Measurements from ENCODE around the gene VPS16.

Gene VPS16

GRCh38 chr20:2840138-2840966 lies at the start of gene VPS16, which contains the start of gene PCED1A:
Gene VPS16, plus strand, starts transcription at chr20:2840745. Its CDS starts 30 bp downstream, at chr20:2840775.
Gene PCED1A, minus strand, starts transcription at chr20:2840655. Its CDS starts 743 bp downstream, at chr20:2839912.
- peak; percentile 95 for DNase-seq

- no peak for DNase-seq
These were observed 47.1 kb upstream of the VPS16 start for GRCh38 chr20:2793471-2793870.

- DNase-seq = peak; percentile 36
These were observed 46.3 kb upstream of the VPS16 start for GRCh38 chr20:2794202-2794748.

- no peak for DNase-seq
These were observed 45.6 kb upstream of the VPS16 start for GRCh38 chr20:2794866-2795447.

- no peak for DNase-seq
These were observed 45.1 kb upstream of the VPS16 start for GRCh38 chr20:2795451-2795850.

GRCh38 chr20:2796011-2796660 lies 44.4 kb upstream of the VPS16 start:
- no peak for DNase-seq

GRCh38 chr20:2797136-2797983 lies 43.2 kb upstream of the VPS16 start:
- no peak for DNase-seq

GRCh38 chr20:2798095-2798805 lies 42.3 kb upstream of the VPS16 start:
- DNase-seq = no peak

- no peak for DNase-seq
These were observed 41.7 kb upstream of the VPS16 start for GRCh38 chr20:2798814-2799213.

GRCh38 chr20:2799271-2799670 lies 41.3 kb upstream of the VPS16 start:
- no peak for DNase-seq

GRCh38 chr20:2799688-2800520 lies 40.6 kb upstream of the VPS16 start:
- DNase-seq = peak; percentile 86

GRCh38 chr20:2800521-2801285 lies 39.8 kb upstream of the VPS16 start, which contains the start of gene CPXM1:
Gene CPXM1, minus strand, starts transcription at chr20:2800627. Its CDS starts 55 bp downstream, at chr20:2800572.
- peak; percentile 85 for DNase-seq

GRCh38 chr20:2801286-2801728 lies 39.2 kb upstream of the VPS16 start:
- DNase-seq = no peak

- no peak for DNase-seq
These were observed 36.3 kb upstream of the VPS16 start for GRCh38 chr20:2804041-2804828.

GRCh38 chr20:2804852-2805688 lies 35.5 kb upstream of the VPS16 start:
- DNase-seq = no peak

- DNase-seq = no peak
These were observed 34.7 kb upstream of the VPS16 start for GRCh38 chr20:2805689-2806350.

- no peak for DNase-seq
These were observed 34.2 kb upstream of the VPS16 start for GRCh38 chr20:2806351-2806701.

GRCh38 chr20:2807019-2807418 lies 33.5 kb upstream of the VPS16 start:
- DNase-seq = no peak

All from retina (tissue), 1 donor.